NT2/D1 (cell line): Measurements from ENCODE around the gene KIF1B.
"Not testable (repeated sequence)": the region's sequence is repeated elsewhere in the genome, so short reads cannot be mapped to it uniquely, and the experiment has no call there.

ENCODE experiments used
- DNase-seq: peaks from one replicate; pipeline ENCODE4 v3.0.0-alpha.2; 2011; ENCODE audit warnings: low read depth, low spot score
- H3K27me3 ChIP-seq: 2 replicates; pipeline ENCODE4 v1.6.0; 2011; ENCODE audit warnings: mild to moderate bottlenecking; ENCODE audit not compliant: insufficient read length, insufficient read depth
- H3K36me3 ChIP-seq: 2 replicates; pipeline ENCODE4 v1.6.1; 2011; ENCODE audit warnings: mild to moderate bottlenecking, low read length, mixed read lengths; ENCODE audit not compliant: insufficient read depth, insufficient read length
- H3K4me1 ChIP-seq: 2 replicates; pipeline ENCODE4 v1.5.1; 2011; ENCODE audit not compliant: insufficient read depth, insufficient read length
- H3K4me3 ChIP-seq: 2 replicates; pipeline ENCODE4 v1.5.1; 2011; ENCODE audit warnings: low read depth; ENCODE audit not compliant: insufficient read length
- H3K9ac ChIP-seq: 2 replicates; pipeline ENCODE4 v1.6.0; 2011; ENCODE audit warnings: low read depth; ENCODE audit not compliant: insufficient read length
- H3K9me3 ChIP-seq: 2 replicates; pipeline ENCODE4 v1.5.1; 2011; ENCODE audit warnings: mild to moderate bottlenecking, low read length; ENCODE audit not compliant: insufficient read depth
- SUZ12 ChIP-seq: IDR thresholded peaks from 2 replicates; pipeline ENCODE4 v1.6.1; 2011; ENCODE audit not compliant: insufficient read length, insufficient read depth; ENCODE audit errors: extremely low read depth
- YY1 ChIP-seq: IDR thresholded peaks from 2 replicates; pipeline ENCODE4 v1.6.1; 2011; ENCODE audit not compliant: insufficient read length, insufficient read depth
- ZNF274 ChIP-seq: IDR thresholded peaks from 2 replicates; pipeline ENCODE4 v1.6.1; 2011; ENCODE audit warnings: mild to moderate bottlenecking, low read depth, low read length

The KIF1B gene

GRCh38 chr1:10193288-10193687, 17.1 kb upstream of the KIF1B start:
- H3K4me3 ChIP-seq, result no peak overlapping the region
- TF ChIP-seq SUZ12 (no peak), YY1 (no peak), ZNF274 (no peak)
- H3K4me1 ChIP-seq, result no peaks in the 10 kb centered on the region
- H3K9ac ChIP-seq, result no peak overlapping the region
- no peaks in the 10 kb centered on the region for H3K27me3 ChIP-seq
- H3K9me3 ChIP-seq, result no peaks in the 10 kb centered on the region
- no peaks in the 10 kb centered on the region for H3K36me3 ChIP-seq
- no peak for DNase-seq

GRCh38 chr1:10195570-10195969, 14.8 kb upstream of the KIF1B start:
- no peaks in the 10 kb centered on the region for H3K36me3 ChIP-seq
- H3K4me1 ChIP-seq, result no peaks in the 10 kb centered on the region
- no peak for DNase-seq
- H3K9me3 ChIP-seq, result no peaks in the 10 kb centered on the region
- no peak for TF ChIP-seq ZNF274
- no peak for TF ChIP-seq YY1
- no peak for TF ChIP-seq SUZ12
- H3K4me3 ChIP-seq, result no peak overlapping the region
- no peak overlapping the region for H3K9ac ChIP-seq
- no peaks in the 10 kb centered on the region for H3K27me3 ChIP-seq

- H3K4me1 ChIP-seq, result no peaks in the 10 kb centered on the region
- no peak overlapping the region for H3K4me3 ChIP-seq
- H3K9ac ChIP-seq, result no peak overlapping the region
- TF ChIP-seq SUZ12 (no peak), ZNF274 (no peak), YY1 (no peak)
- H3K27me3 ChIP-seq, result no peaks in the 10 kb centered on the region
- no peak for DNase-seq
- H3K9me3 ChIP-seq, result no peaks in the 10 kb centered on the region
- H3K36me3 ChIP-seq, result no peaks in the 10 kb centered on the region
Observed at GRCh38 chr1:10196976-10197375, 13.4 kb upstream of the KIF1B start.

GRCh38 chr1:10200620-10201019, 9.8 kb upstream of the KIF1B start:
- no peak for DNase-seq
- Histone ChIP-seq H3K9me3 (no peaks in the 10 kb centered on the region), H3K4me1 (no peaks in the 10 kb centered on the region), H3K27me3 (no peaks in the 10 kb centered on the region), H3K36me3 (no peaks in the 10 kb centered on the region), H3K4me3 (no peak overlapping the region), H3K9ac (no peak overlapping the region)
- TF ChIP-seq YY1 (no peak), SUZ12 (no peak), ZNF274 (no peak)

- Histone ChIP-seq H3K36me3 (no peaks in the 10 kb centered on the region), H3K9me3 (no peaks in the 10 kb centered on the region), H3K9ac (no peak overlapping the region), H3K4me1 (no peaks in the 10 kb centered on the region), H3K27me3 (no peaks in the 10 kb centered on the region), H3K4me3 (no peak overlapping the region)
- no peak for DNase-seq
- no peak for TF ChIP-seq YY1
- TF ChIP-seq ZNF274, result no peak
- TF ChIP-seq SUZ12, result no peak
Observed at GRCh38 chr1:10204003-10204642, 6.2 kb upstream of the KIF1B start.

- not testable (repeated sequence) for H3K27me3 ChIP-seq, H3K9ac ChIP-seq, DNase-seq, H3K9me3 ChIP-seq, H3K4me1 ChIP-seq, H3K36me3 ChIP-seq, H3K4me3 ChIP-seq
Observed at GRCh38 chr1:10205206-10205605, 5.2 kb upstream of the KIF1B start.

GRCh38 chr1:10207810-10208209, 2.6 kb upstream of the KIF1B start:
- TF ChIP-seq ZNF274, result no peak
- TF ChIP-seq SUZ12, result no peak
- TF ChIP-seq YY1, result no peak
- Histone ChIP-seq H3K4me3 (no peak overlapping the region), H3K27me3 (no peaks in the 10 kb centered on the region), H3K4me1 (no peaks in the 10 kb centered on the region), H3K9ac (no peak overlapping the region), H3K36me3 (no peaks in the 10 kb centered on the region), H3K9me3 (no peaks in the 10 kb centered on the region)
- no peak for DNase-seq

- TF ChIP-seq SUZ12 (no peak), ZNF274 (no peak), YY1 (no peak)
Observed at GRCh38 chr1:10208537-10208936, 1.8 kb upstream of the KIF1B start.

More at GRCh38 chr1:10208537-10208936, 1.8 kb upstream of the KIF1B start:
- Histone ChIP-seq H3K9me3 (no peaks in the 10 kb centered on the region), H3K4me1 (no peaks in the 10 kb centered on the region), H3K9ac (no peak overlapping the region), H3K27me3 (no peaks in the 10 kb centered on the region), H3K4me3 (no peak overlapping the region), H3K36me3 (no peaks in the 10 kb centered on the region)
- no peak for DNase-seq
